NCI-H446 (cell line): ENCODE measurements around the gene CASKIN1.

Source experiments
- DNase-seq, 2 experiments: peaks; one replicate each; lab custom pipeline; 2025; lab: John Stamatoyannopoulos, UW

The CASKIN1 gene

GRCh38 chr16:2177561-2177960 lies 18.8 kb downstream of the CASKIN1 start:
- DNase-seq = no peak

GRCh38 chr16:2177101-2177500 lies 19.3 kb downstream of the CASKIN1 start:
- no peak for DNase-seq

- no peak for DNase-seq
Measured at GRCh38 chr16:2176047-2176446, 20.4 kb downstream of the CASKIN1 start.

GRCh38 chr16:2175454-2175853 lies 21.0 kb downstream of the CASKIN1 start:
- no peak for DNase-seq

GRCh38 chr16:2174396-2175131 lies 21.8 kb downstream of the CASKIN1 start:
- DNase-seq = no peak

GRCh38 chr16:2173916-2174315 lies 22.5 kb downstream of the CASKIN1 start:
- DNase-seq = no peak

GRCh38 chr16:2173366-2173765 lies 23.0 kb downstream of the CASKIN1 start:
- no peak for DNase-seq

- no peak for DNase-seq
Measured at GRCh38 chr16:2172688-2173335, 23.6 kb downstream of the CASKIN1 start.

GRCh38 chr16:2171601-2172178 lies 24.7 kb downstream of the CASKIN1 start:
- DNase-seq = no peak

GRCh38 chr16:2170587-2171435 lies 25.6 kb downstream of the CASKIN1 start:
- DNase-seq = no peak

- DNase-seq = no peak
Measured at GRCh38 chr16:2170080-2170479, 26.3 kb downstream of the CASKIN1 start.

- DNase-seq = no peak
Measured at GRCh38 chr16:2167068-2167638, 29.3 kb downstream of the CASKIN1 start.

GRCh38 chr16:2166263-2167067 lies 29.9 kb downstream of the CASKIN1 start:
- DNase-seq = no peak

- no peak for DNase-seq
Measured at GRCh38 chr16:2165861-2166260, 30.5 kb downstream of the CASKIN1 start.

- no peak for DNase-seq
Measured at GRCh38 chr16:2163211-2163881, 33.1 kb downstream of the CASKIN1 start.

- no peak for DNase-seq
Measured at GRCh38 chr16:2162676-2163118, 33.7 kb downstream of the CASKIN1 start.

- DNase-seq = no peak
Measured at GRCh38 chr16:2161911-2162310, 34.5 kb downstream of the CASKIN1 start.

- no peak for DNase-seq
Measured at GRCh38 chr16:2160915-2161551, 35.4 kb downstream of the CASKIN1 start.

GRCh38 chr16:2159175-2159838 lies 37.1 kb downstream of the CASKIN1 start:
- DNase-seq = no peak

- no peak for DNase-seq
Measured at GRCh38 chr16:2158262-2158638, 38.2 kb downstream of the CASKIN1 start.
